DND-41 (cell line): ENCODE results near the gene SLC27A2.

Experiments used
- ATAC-seq: fragments of 200-7000 bp; cut with Tn5 transposase; 3 replicates; pipeline ENCODE4 v1.9.1; 2021; ENCODE audit warnings: low read depth; ENCODE audit not compliant: insufficient read depth
- DNase-seq: peaks from one replicate; pipeline ENCODE4 v3.0.0-alpha.2; 2020
- H2AFZ ChIP-seq: 2 replicates; pipeline ENCODE4 v1.6.0; 2012; ENCODE audit warnings: low read depth, low read length
- H3K27ac ChIP-seq: 2 replicates; pipeline ENCODE4 v1.5.1; 2012; ENCODE audit warnings: low read length, inconsistent platforms
- H3K27me3 ChIP-seq: fragments of 200-600 bp; sonication (generic); 2 replicates; pipeline ENCODE4 v1.6.0; 2012; ENCODE audit warnings: low read length, mild to moderate bottlenecking, inconsistent platforms; ENCODE audit not compliant: insufficient read depth, poor library complexity
- H3K36me3 ChIP-seq: 2 replicates; pipeline ENCODE4 v1.5.1; 2012; ENCODE audit warnings: low read length, inconsistent platforms; ENCODE audit not compliant: insufficient read depth
- H3K4me1 ChIP-seq: 2 replicates; pipeline ENCODE4 v1.5.1; 2012; ENCODE audit warnings: mild to moderate bottlenecking, low read length; ENCODE audit not compliant: insufficient read depth
- H3K4me2 ChIP-seq: 2 replicates; pipeline ENCODE4 v1.6.0; 2012; ENCODE audit warnings: mild to moderate bottlenecking, moderate library complexity, low read length, inconsistent platforms; ENCODE audit not compliant: insufficient read depth
- H3K4me3 ChIP-seq, 2 experiments: fragments of 200-600 bp in 1 of 2; shearing (Covaris generic) in 1 of 2; 2 replicates each; pipeline ENCODE4 v1.5.1; 2012 to 2016; ENCODE audit warnings: inconsistent platforms in 2 of 2, low read length in 2 of 2, mild to moderate bottlenecking in 2 of 2, low read depth in 1 of 2, moderate library complexity in 1 of 2
- H3K79me2 ChIP-seq: 2 replicates; pipeline ENCODE4 v1.6.0; 2012; ENCODE audit warnings: low read length, inconsistent platforms; ENCODE audit not compliant: insufficient read depth
- H3K9ac ChIP-seq: 2 replicates; pipeline ENCODE4 v1.6.0; 2012; ENCODE audit warnings: low read depth, mild to moderate bottlenecking, inconsistent platforms, low read length, moderate library complexity
- H3K9me3 ChIP-seq: 2 replicates; pipeline ENCODE4 v1.5.1; 2012; ENCODE audit warnings: low read length, moderate library complexity, mild to moderate bottlenecking, inconsistent platforms; ENCODE audit not compliant: insufficient read depth, severe bottlenecking
- H4K20me1 ChIP-seq: 2 replicates; pipeline ENCODE4 v1.6.0; 2012; ENCODE audit warnings: low read length; ENCODE audit not compliant: insufficient read depth
- CTCF ChIP-seq: IDR thresholded peaks from 2 replicates; pipeline ENCODE4 v1.5.1; 2012; ENCODE audit warnings: borderline replicate concordance, low read length, moderate library complexity, mild to moderate bottlenecking; ENCODE audit not compliant: poor library complexity, severe bottlenecking; ENCODE audit errors: extremely low read depth
- EZH2 ChIP-seq: IDR thresholded peaks from 3 replicates; pipeline ENCODE4 v1.6.1; 2012; ENCODE audit warnings: borderline replicate concordance, low read depth, mild to moderate bottlenecking, moderate library complexity, low read length, inconsistent platforms; ENCODE audit not compliant: severe bottlenecking

The SLC27A2 gene

GRCh38 chr15:50140098-50140497, 41.9 kb upstream of the SLC27A2 start:
- no peak overlapping the region for H3K4me2 ChIP-seq
- H3K27me3 ChIP-seq = no peaks in the 10 kb centered on the region
- H4K20me1 ChIP-seq = no peaks in the 10 kb centered on the region
- TF ChIP-seq CTCF = no peak
- TF ChIP-seq EZH2 = no peak
- H3K4me3 ChIP-seq = no peak overlapping the region
- H3K9ac ChIP-seq = no peak overlapping the region
- H3K79me2 ChIP-seq = no peaks in the 10 kb centered on the region
- no peaks in the 10 kb centered on the region for H3K36me3 ChIP-seq
- no peak for ATAC-seq
- H3K27ac ChIP-seq = no peak overlapping the region
- H3K9me3 ChIP-seq = no peaks in the 10 kb centered on the region
- H2AFZ ChIP-seq = no peak overlapping the region
- DNase-seq = no peak
- H3K4me1 ChIP-seq = no peaks in the 10 kb centered on the region

- no peak overlapping the region for H2AFZ ChIP-seq
- no peak for ATAC-seq
- H3K27ac ChIP-seq = no peak overlapping the region
- H3K36me3 ChIP-seq = no peaks in the 10 kb centered on the region
- TF ChIP-seq EZH2 = no peak
- no peak overlapping the region for H3K4me3 ChIP-seq
- no peaks in the 10 kb centered on the region for H4K20me1 ChIP-seq
- no peak overlapping the region for H3K4me2 ChIP-seq
- DNase-seq = no peak
- no peak overlapping the region for H3K9ac ChIP-seq
- no peaks in the 10 kb centered on the region for H3K27me3 ChIP-seq
- H3K4me1 ChIP-seq = no peaks in the 10 kb centered on the region
- no peaks in the 10 kb centered on the region for H3K79me2 ChIP-seq
- H3K9me3 ChIP-seq = no peaks in the 10 kb centered on the region
Measured at GRCh38 chr15:50140983-50141382, 41.0 kb upstream of the SLC27A2 start.

GRCh38 chr15:50141856-50142255, 40.1 kb upstream of the SLC27A2 start:
- ATAC-seq (no peak), DNase-seq (no peak)
- H4K20me1 ChIP-seq = no peaks in the 10 kb centered on the region
- H2AFZ ChIP-seq = no peak overlapping the region
- H3K36me3 ChIP-seq = no peaks in the 10 kb centered on the region
- H3K4me1 ChIP-seq = no peaks in the 10 kb centered on the region
- H3K9ac ChIP-seq = no peak overlapping the region
- H3K27me3 ChIP-seq = no peaks in the 10 kb centered on the region
- H3K4me3 ChIP-seq = no peak overlapping the region
- TF ChIP-seq CTCF (no peak), EZH2 (no peak)
- H3K9me3 ChIP-seq = no peaks in the 10 kb centered on the region
- no peaks in the 10 kb centered on the region for H3K79me2 ChIP-seq
- H3K27ac ChIP-seq = no peak overlapping the region
- no peak overlapping the region for H3K4me2 ChIP-seq

GRCh38 chr15:50143255-50143860, 38.6 kb upstream of the SLC27A2 start:
- Histone ChIP-seq H3K4me3 (no peak overlapping the region), H4K20me1 (no peaks in the 10 kb centered on the region), H3K79me2 (no peaks in the 10 kb centered on the region), H3K4me1 (no peaks in the 10 kb centered on the region), H3K27ac (no peak overlapping the region), H3K36me3 (no peaks in the 10 kb centered on the region), H3K4me2 (no peak overlapping the region), H2AFZ (no peak overlapping the region), H3K9me3 (no peaks in the 10 kb centered on the region), H3K9ac (no peak overlapping the region), H3K27me3 (no peaks in the 10 kb centered on the region)
- DNase-seq = no peak
- no peak for ATAC-seq
- TF ChIP-seq CTCF = no peak
- TF ChIP-seq EZH2 = no peak
